GM23248 (cell line): Measurements from ENCODE around the gene IL20RA.

Experiments
- EZH2 ChIP-seq: fragments of 200-600 bp; sonication (generic); IDR thresholded peaks from 2 replicates; pipeline ENCODE4 v1.6.1; 2018; ENCODE audit warnings: antibody characterized with exemption, mild to moderate bottlenecking; ENCODE audit not compliant: insufficient read depth, poor library complexity, severe bottlenecking
- EZH2phosphoT487 ChIP-seq: fragments of 200-600 bp; sonication (generic); IDR thresholded peaks from 2 replicates; pipeline ENCODE4 v1.6.1; 2018; ENCODE audit warnings: antibody characterized with exemption, moderate library complexity, mild to moderate bottlenecking, low read depth; ENCODE audit not compliant: insufficient read depth

GRCh38 chr6:136992113-136992512 lies 52.7 kb downstream of the IL20RA start:
- TF ChIP-seq EZH2, result no peak
- no peak for TF ChIP-seq EZH2phosphoT487
